DND-41 (cell line): ENCODE data around the gene DACH1.

Experiments used
- CTCF ChIP-seq: IDR thresholded peaks from 2 replicates; pipeline ENCODE4 v1.5.1; 2012; ENCODE audit warnings: borderline replicate concordance, low read length, moderate library complexity, mild to moderate bottlenecking; ENCODE audit not compliant: poor library complexity, severe bottlenecking; ENCODE audit errors: extremely low read depth
- EZH2 ChIP-seq: IDR thresholded peaks from 3 replicates; pipeline ENCODE4 v1.6.1; 2012; ENCODE audit warnings: borderline replicate concordance, low read depth, mild to moderate bottlenecking, moderate library complexity, low read length, inconsistent platforms; ENCODE audit not compliant: severe bottlenecking

GRCh38 chr13:71817335-71817734 is 49.7 kb downstream of the DACH1 start:
- no peak for TF ChIP-seq CTCF
- no peak for TF ChIP-seq EZH2
